A549 (cell line): ENCODE measurements around the gene UBE2E2. TPM values are rescaled to one million over a fixed set of nuclear protein-coding genes. Genes with fewer than 3 reads are reported as not detected.

Source experiments
- ATAC-seq, 2 experiments: fragments of 200-7000 bp in 1 of 2; fragments of >200 bp in 1 of 2; cut with Nextera tagmentation in 1 of 2; cut with Tn5 transposase in 1 of 2; 3 replicates each; pipeline versions ENCODE4 v1.8.0 to v1.9.1; 2018 to 2020; ENCODE audit warnings: mild to moderate bottlenecking in 1 of 2, moderate library complexity in 1 of 2
- CTCF ChIA-PET: fragments of 300-600 bp; sonication (Branson Sonifier 250); formaldehyde crosslinking; extraction: SDS; loops from one replicate; lab custom pipeline; 2021; ENCODE audit warnings: antibody characterized with exemption, inconsistent platforms; lab: Yijun Ruan, JAX
- POLR2A ChIA-PET: fragments of 350-600 bp; formaldehyde crosslinking; extraction: SDS; loops from one replicate; lab custom pipeline; 2021; ENCODE audit warnings: antibody characterized with exemption, inconsistent platforms; lab: Yijun Ruan, JAX
- DNase-seq, 2 experiments: peaks; one replicate each; pipeline versions ENCODE4 v3.0.0 to v3.0.0-alpha.2; 2011 to 2016; ENCODE audit warnings: low read depth in 1 of 2, low spot score in 1 of 2
- FAIRE-seq: peaks from 2 replicates; lab custom pipeline; 2011; peaks lifted over from hg19 to GRCh38; lab: Jason Lieb, UNC
- H3K27ac ChIP-seq, 2 experiments: fragments of >200 bp; sonication (Bioruptor Twin); formaldehyde crosslinking; 3 replicates each; pipeline ENCODE4 v1.5.1; 2016 to 2017
- H3K4me1 ChIP-seq: fragments of >200 bp; sonication (Bioruptor Twin); formaldehyde crosslinking; 3 replicates; pipeline ENCODE4 v1.6.1; 2016
- H3K4me2 ChIP-seq: fragments of >200 bp; sonication (Bioruptor Twin); formaldehyde crosslinking; 3 replicates; pipeline ENCODE4 v1.6.1; 2016
- H3K4me3 ChIP-seq: fragments of >200 bp; sonication (Bioruptor Twin); formaldehyde crosslinking; 3 replicates; pipeline ENCODE4 v1.5.1; 2016
- H3K9me3 ChIP-seq: fragments of >200 bp; sonication (Bioruptor Twin); formaldehyde crosslinking; 3 replicates; pipeline ENCODE4 v1.6.1; 2016
- ATOH8 ChIP-seq: fragments of 250-450 bp; sonication (Bioruptor Pico); IDR thresholded peaks from 2 replicates; pipeline ENCODE4 v1.5.0; 2020; ENCODE audit warnings: low read depth, mild to moderate bottlenecking, moderate library complexity
- BCL3 ChIP-seq: fragments of >200 bp; sonication (Bioruptor Twin); formaldehyde crosslinking; IDR thresholded peaks from 3 replicates; pipeline ENCODE4 v1.6.1; 2016
- E2F6 ChIP-seq: IDR thresholded peaks from 2 replicates; pipeline ENCODE4 v1.6.1; 2012; ENCODE audit warnings: low read depth, borderline replicate concordance
- EHF ChIP-seq: fragments of 250-450 bp; sonication (Bioruptor Pico); IDR thresholded peaks from 2 replicates; pipeline ENCODE4 v1.5.0; 2020; ENCODE audit warnings: mild to moderate bottlenecking
- EP300 ChIP-seq, 2 experiments: fragments of >200 bp; sonication (Bioruptor Twin); formaldehyde crosslinking; IDR thresholded peaks; 2 replicates in 1 of 2; 3 replicates in 1 of 2; pipeline ENCODE4 v1.6.1; 2016 to 2017
- ESRRA ChIP-seq: fragments of 150-350 bp; IDR thresholded peaks from 2 replicates; pipeline ENCODE4 v1.6.1; 2014; ENCODE audit warnings: mild to moderate bottlenecking, low read length, borderline replicate concordance
- FOSL2 ChIP-seq, 2 experiments: fragments of 450-650 bp in 1 of 2; fragments of >200 bp in 1 of 2; sonication (Bioruptor Twin) in 1 of 2; formaldehyde crosslinking; IDR thresholded peaks; 2 replicates each; pipeline versions ENCODE4 v1.5.0 to v1.6.1; 2016 to 2020; ENCODE audit warnings: mild to moderate bottlenecking in 1 of 2, moderate library complexity in 1 of 2
- GATA3 ChIP-seq: IDR thresholded peaks from 2 replicates; pipeline ENCODE4 v1.6.1; 2012; ENCODE audit warnings: borderline replicate concordance
- HEYL ChIP-seq: fragments of 250-450 bp; sonication (Bioruptor Pico); IDR thresholded peaks from 2 replicates; pipeline ENCODE4 v1.8.0; 2021; ENCODE audit warnings: mild to moderate bottlenecking, moderate library complexity
- HOXB13 ChIP-seq: fragments of 250-450 bp; sonication (Bioruptor Pico); IDR thresholded peaks from 2 replicates; pipeline ENCODE4 v1.5.0; 2020; ENCODE audit warnings: low read depth, mild to moderate bottlenecking, moderate library complexity
- JUN ChIP-seq, 2 experiments: fragments of >200 bp; sonication (Bioruptor Twin); formaldehyde crosslinking; IDR thresholded peaks; 2 replicates in 1 of 2; 3 replicates in 1 of 2; pipeline ENCODE4 v1.6.1; 2016 to 2017
- JUNB ChIP-seq: fragments of >200 bp; sonication (Bioruptor Twin); formaldehyde crosslinking; IDR thresholded peaks from 2 replicates; pipeline ENCODE4 v1.6.1; 2016
- KDM5A ChIP-seq: fragments of 200-600 bp; sonication (generic); IDR thresholded peaks from 2 replicates; pipeline ENCODE4 v1.6.1; 2016; ENCODE audit warnings: antibody characterized with exemption, mild to moderate bottlenecking
- MAX ChIP-seq: IDR thresholded peaks from 2 replicates; pipeline ENCODE4 v1.6.1; 2012
- MYC ChIP-seq: IDR thresholded peaks from 2 replicates; pipeline ENCODE4 v1.6.1; 2012; ENCODE audit warnings: mild to moderate bottlenecking, inconsistent platforms, low read length, improper control_type of control experiment, borderline replicate concordance
- NFE2L2 ChIP-seq: fragments of 150-350 bp; conservative IDR thresholded peaks from 2 replicates; pipeline ENCODE4 v1.6.1; 2014; ENCODE audit warnings: low read length
- NPAS2 ChIP-seq: fragments of 250-450 bp; sonication (Bioruptor Pico); IDR thresholded peaks from 2 replicates; pipeline ENCODE4 v1.8.0; 2022; ENCODE audit warnings: mild to moderate bottlenecking, moderate library complexity, borderline replicate concordance
- RARB ChIP-seq: fragments of 250-450 bp; sonication (Bioruptor Pico); IDR thresholded peaks from 2 replicates; pipeline ENCODE4 v1.8.0; 2021; ENCODE audit warnings: mild to moderate bottlenecking, moderate library complexity
- RFX5 ChIP-seq: fragments of 450-650 bp; IDR thresholded peaks from 2 replicates; pipeline ENCODE4 v1.7.1; 2014; ENCODE audit warnings: antibody characterized with exemption, mild to moderate bottlenecking, moderate library complexity
- RNF2 ChIP-seq: fragments of 200-600 bp; sonication (generic); IDR thresholded peaks from 2 replicates; pipeline ENCODE4 v1.6.1; 2016; ENCODE audit warnings: low read depth, mild to moderate bottlenecking, antibody characterized with exemption, moderate library complexity, borderline replicate concordance
- SMC3 ChIP-seq: fragments of >200 bp; sonication (Bioruptor Twin); formaldehyde crosslinking; IDR thresholded peaks from 3 replicates; pipeline ENCODE4 v1.6.1; 2018; ENCODE audit warnings: inconsistent platforms
- SREBF2 ChIP-seq: fragments of 450-650 bp; IDR thresholded peaks from 2 replicates; pipeline ENCODE4 v1.6.1; 2014; ENCODE audit warnings: mild to moderate bottlenecking, moderate library complexity
- ZSCAN20 ChIP-seq: fragments of 250-450 bp; sonication (Bioruptor Pico); IDR thresholded peaks from 2 replicates; pipeline ENCODE4 v1.8.0; 2022; ENCODE audit warnings: mild to moderate bottlenecking, moderate library complexity
- WGBS: methylation state at CpG from one replicate; pipeline ENCODE4 v1.1.6; 2017; ENCODE audit errors: missing lambda C conversion rate; 5-methylcytosine and 5-hydroxymethylcytosine counted together
- polyA plus RNA-seq, 4 experiments: library from polyadenylated mRNA; depleted of rRNA in 3 of 4; stranded (reverse); fragments of >200 nt; fragmentation: RNase III in 1 of 4; extraction: RNeasy Plus Mini Kit Qiagen cat#74134 plus additional on column Dnase treatment in 1 of 4; gene quantifications; 2 replicates in 3 of 4; 3 replicates in 1 of 4; pipeline ENCODE4 v1.2.3, GENCODE V29; 2011 to 2017

Gene UBE2E2
- polyA plus RNA-seq, 2 of the 4 experiments (the other 2 are of a cell fraction): 28.3 to 56.1 TPM

GRCh38 chr3:23542079-23542478 is 339.0 kb downstream of the UBE2E2 start:
- FAIRE-seq (no peak), ATAC-seq (no peak), DNase-seq (no peak)
- Histone ChIP-seq H3K4me1 (peaks cover 11% of the 10 kb centered on the region; the same call in 2 of the 3 replicates), H3K27ac (no peak overlapping the region), H3K4me2 (no peak overlapping the region), H3K9me3 (no peaks in the 10 kb centered on the region), H3K4me3 (no peak overlapping the region)
- ChIA-PET CTCF (no interaction called here), POLR2A (no interaction called here)
- 95% methylated on average over 4 of the region's 4 CpGs for WGBS
- TF ChIP-seq RARB (CRISPR knock-in tag) (no peak), E2F6 (no peak), EP300 (IDR thresholded peaks at IDR 0.05) (no peak), ZSCAN20 (CRISPR knock-in tag) (no peak), ESRRA (no peak), EHF (no peak), KDM5A (no peak), RFX5 (no peak), SREBF2 (no peak)

- ATAC-seq (peak in 1 of 2 experiments; percentile 68; a peak in 3 of 6 replicates), DNase-seq (peak; percentile 9 to 50), FAIRE-seq (no peak)
- ChIA-PET POLR2A (no interaction called here), CTCF (no interaction called here)
- Histone ChIP-seq H3K4me3 (no peak overlapping the region), H3K27ac (no peak overlapping the region; a peak in 1 of 6 replicates), H3K4me1 (peaks cover 27% of the 10 kb centered on the region; the same call in 2 of the 3 replicates), H3K9me3 (no peaks in the 10 kb centered on the region), H3K4me2 (peak overlapping the region; percentile 32)
- WGBS: 58% methylated on average over 2 of the region's 2 CpGs
- no peak for TF ChIP-seq NPAS2 (CRISPR knock-in tag)
- TF ChIP-seq SMC3: no peak
- TF ChIP-seq JUN (IDR thresholded peaks at IDR 0.05): no peak
- no peak for TF ChIP-seq RNF2
- TF ChIP-seq MAX: no peak
- TF ChIP-seq FOSL2 (IDR thresholded peaks at IDR 0.05): no peak
- TF ChIP-seq FOSL2 (CRISPR knock-in tag; IDR thresholded peaks at IDR 0.05): peak; percentile 72
- TF ChIP-seq JUNB: 0 out of 2 replicates have a peak, but pooled peaks have one; percentile 16
- no peak for TF ChIP-seq ATOH8 (CRISPR knock-in tag)
Measured at GRCh38 chr3:23546181-23546580, 343.1 kb downstream of the UBE2E2 start.

GRCh38 chr3:23547905-23548650 is 345.0 kb downstream of the UBE2E2 start:
- ATAC-seq: peak in 1 of 2 experiments; percentile 28; a peak in 1 of 6 replicates
- DNase-seq: no peak
- ChIA-PET POLR2A (no interaction called here), CTCF (interaction anchor here (1.4 kb wide), 1 partner anchor 11 kb away, joined by 3 read pairs; no protein-coding TSS in a partner anchor)
- no peak overlapping the region for H3K4me2 ChIP-seq
- H3K4me3 ChIP-seq: no peak overlapping the region
- peaks cover 27% of the 10 kb centered on the region; the same call in 2 of the 3 replicates for H3K4me1 ChIP-seq
- FAIRE-seq: no peak
- no peaks in the 10 kb centered on the region for H3K9me3 ChIP-seq
- no peak overlapping the region; a peak in 1 of 6 replicates for H3K27ac ChIP-seq
- WGBS: 88% methylated on average over 4 of the region's 4 CpGs
- no peak for TF ChIP-seq GATA3
- TF ChIP-seq SMC3: no peak
- TF ChIP-seq RARB (CRISPR knock-in tag): no peak
- TF ChIP-seq BCL3: no peak
- no peak for TF ChIP-seq MYC
- no peak for TF ChIP-seq NFE2L2
- no peak for TF ChIP-seq HEYL (CRISPR knock-in tag)
- no peak for TF ChIP-seq HOXB13
- TF ChIP-seq JUN (IDR thresholded peaks at IDR 0.05): no peak
- TF ChIP-seq EHF: no peak
